ENCODE measurements around the gene ERCC4.
"Not testable (repeated sequence)": the region's sequence is repeated elsewhere in the genome, so short reads cannot be mapped to it uniquely, and the experiment has no call there.

The ERCC4 gene

GRCh38 chr16:13919683-13920509 is at the start of gene ERCC4:
TSS of gene ERCC4 (plus strand) at chr16:13920154. CDS start at chr16:13920166, 12 bp downstream.
- DNase-seq (ENCODE audit: low spot score), result peak; percentile 94

GRCh38 chr16:13873835-13874438 is 46.0 kb upstream of the ERCC4 start:
- DNase-seq (ENCODE audit: low spot score), result peak; percentile 68

- no peak for DNase-seq (ENCODE audit: low spot score)
Observed at GRCh38 chr16:13875614-13876284, 44.2 kb upstream of the ERCC4 start.

- no peak for DNase-seq (ENCODE audit: low spot score)
Observed at GRCh38 chr16:13883276-13883675, 36.7 kb upstream of the ERCC4 start.

- no peak for DNase-seq (ENCODE audit: low spot score)
Observed at GRCh38 chr16:13883881-13884280, 36.1 kb upstream of the ERCC4 start.

- DNase-seq (ENCODE audit: low spot score), result no peak
Observed at GRCh38 chr16:13885700-13886099, 34.3 kb upstream of the ERCC4 start.

- no peak for DNase-seq (ENCODE audit: low spot score)
Observed at GRCh38 chr16:13886608-13887007, 33.3 kb upstream of the ERCC4 start.

- DNase-seq (ENCODE audit: low spot score), result not testable (repeated sequence)
Observed at GRCh38 chr16:13889323-13889722, 30.6 kb upstream of the ERCC4 start.

GRCh38 chr16:13892301-13892700 is 27.7 kb upstream of the ERCC4 start:
- DNase-seq (ENCODE audit: low spot score), result no peak

GRCh38 chr16:13895516-13895915 is 24.4 kb upstream of the ERCC4 start:
- no peak for DNase-seq (ENCODE audit: low spot score)

GRCh38 chr16:13896543-13897182 is 23.3 kb upstream of the ERCC4 start:
- no peak for DNase-seq (ENCODE audit: low spot score)

- no peak for DNase-seq (ENCODE audit: low spot score)
Observed at GRCh38 chr16:13897806-13898205, 22.1 kb upstream of the ERCC4 start.

GRCh38 chr16:13898233-13898632 is 21.7 kb upstream of the ERCC4 start:
- DNase-seq (ENCODE audit: low spot score), result no peak

GRCh38 chr16:13902052-13902451 is 17.9 kb upstream of the ERCC4 start:
- DNase-seq (ENCODE audit: low spot score), result no peak

GRCh38 chr16:13902677-13903076 is 17.3 kb upstream of the ERCC4 start:
- DNase-seq (ENCODE audit: low spot score), result no peak

- DNase-seq (ENCODE audit: low spot score), result no peak
Observed at GRCh38 chr16:13904179-13904691, 15.7 kb upstream of the ERCC4 start.

- not testable (repeated sequence) for DNase-seq (ENCODE audit: low spot score)
Observed at GRCh38 chr16:13904822-13905221, 15.1 kb upstream of the ERCC4 start.

- no peak for DNase-seq (ENCODE audit: low spot score)
Observed at GRCh38 chr16:13906168-13907089, 13.5 kb upstream of the ERCC4 start.

GRCh38 chr16:13907431-13907830 is 12.5 kb upstream of the ERCC4 start:
- no peak for DNase-seq (ENCODE audit: low spot score)

- DNase-seq (ENCODE audit: low spot score), result no peak
Observed at GRCh38 chr16:13909069-13909468, 10.9 kb upstream of the ERCC4 start.

GRCh38 chr16:13909872-13910303 is 10.1 kb upstream of the ERCC4 start:
- no peak for DNase-seq (ENCODE audit: low spot score)

Measured in D341Med (cell line).